Effector CD8-positive, alpha-beta T cell (primary cell): ENCODE data around the gene LINGO1.

ENCODE experiments used
- DNase-seq: peaks from one replicate; lab custom pipeline; 2025; lab: John Stamatoyannopoulos, UW

The LINGO1 gene

DNA sequence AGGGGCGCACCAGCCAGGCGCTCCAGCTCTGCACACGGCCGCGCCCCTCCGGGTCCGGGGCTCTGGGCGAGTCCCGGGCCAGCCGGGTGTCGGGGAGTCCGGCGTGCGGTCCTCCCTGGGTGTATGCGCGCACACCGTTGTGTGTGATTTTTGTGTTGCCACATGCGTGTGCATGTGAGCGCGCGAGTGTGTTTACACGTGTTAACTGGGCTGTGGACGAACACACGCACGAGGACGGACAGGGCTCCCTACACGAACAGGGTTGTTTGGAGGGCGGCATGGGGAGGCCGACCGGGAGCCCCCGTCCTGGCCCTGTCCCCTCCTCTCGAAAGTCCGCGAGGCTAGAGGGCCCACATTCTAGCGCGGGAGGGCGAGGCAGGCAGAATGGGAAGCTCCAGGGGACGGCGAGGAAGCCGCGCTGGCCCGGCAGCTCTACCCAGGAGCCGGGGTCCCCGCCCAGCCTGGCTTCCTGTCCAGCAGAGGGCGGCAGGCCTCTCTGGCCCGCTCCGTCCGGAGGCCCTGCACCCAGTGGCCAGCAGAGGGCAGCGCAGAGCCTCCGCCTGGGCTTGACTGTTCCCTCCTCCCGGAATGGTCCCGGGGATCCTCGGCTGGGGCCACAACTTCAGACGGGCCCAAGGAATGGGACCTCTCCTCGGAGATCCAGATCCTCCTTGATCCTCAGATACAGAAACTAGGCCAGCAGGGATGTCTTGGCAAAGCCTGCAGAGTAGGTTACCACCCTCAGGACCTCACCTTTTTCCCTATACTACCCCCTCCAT is 611 bp upstream of the LINGO1 start:
- DNase-seq: peak; percentile 14

DNA sequence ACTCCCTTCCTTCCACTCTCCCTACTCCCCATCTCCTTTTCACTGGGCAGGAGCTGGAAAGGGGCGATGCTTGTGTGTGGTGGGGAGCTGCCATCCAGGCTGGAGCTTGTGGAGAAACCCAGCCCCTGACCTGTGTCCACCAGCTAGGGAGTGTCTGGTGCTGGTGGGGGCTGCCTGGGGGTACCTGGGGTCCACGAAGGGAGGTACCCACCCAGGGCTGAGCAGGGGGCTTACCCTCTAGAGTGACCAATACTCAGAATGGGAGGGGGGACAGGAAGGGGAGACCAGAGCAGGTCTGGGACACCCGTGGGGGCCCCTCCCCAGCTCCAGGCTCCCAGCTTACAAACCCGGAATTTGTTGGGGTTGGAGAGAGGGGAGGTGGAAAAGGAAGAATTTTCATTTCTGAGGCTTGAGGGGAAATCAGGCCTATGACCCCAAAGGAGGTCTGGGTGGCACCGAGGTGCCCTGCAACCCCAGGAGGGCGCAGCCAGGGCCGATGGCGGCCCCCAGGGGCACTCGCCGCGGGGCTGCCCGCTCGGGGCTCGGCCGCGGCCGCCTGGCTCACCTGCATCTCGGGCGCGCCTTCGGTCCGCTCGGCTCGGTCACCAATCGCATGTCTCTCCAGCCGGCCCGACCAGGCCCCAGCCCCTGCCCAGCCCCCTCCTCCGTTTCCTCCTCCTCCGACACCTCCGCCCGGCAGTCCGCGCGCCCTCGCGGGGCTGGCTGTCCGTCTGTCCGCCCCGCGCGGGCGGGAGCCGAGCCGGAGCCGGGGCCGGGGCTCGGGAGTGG is 773 bp downstream of the LINGO1 start:
- no peak for DNase-seq

DNA sequence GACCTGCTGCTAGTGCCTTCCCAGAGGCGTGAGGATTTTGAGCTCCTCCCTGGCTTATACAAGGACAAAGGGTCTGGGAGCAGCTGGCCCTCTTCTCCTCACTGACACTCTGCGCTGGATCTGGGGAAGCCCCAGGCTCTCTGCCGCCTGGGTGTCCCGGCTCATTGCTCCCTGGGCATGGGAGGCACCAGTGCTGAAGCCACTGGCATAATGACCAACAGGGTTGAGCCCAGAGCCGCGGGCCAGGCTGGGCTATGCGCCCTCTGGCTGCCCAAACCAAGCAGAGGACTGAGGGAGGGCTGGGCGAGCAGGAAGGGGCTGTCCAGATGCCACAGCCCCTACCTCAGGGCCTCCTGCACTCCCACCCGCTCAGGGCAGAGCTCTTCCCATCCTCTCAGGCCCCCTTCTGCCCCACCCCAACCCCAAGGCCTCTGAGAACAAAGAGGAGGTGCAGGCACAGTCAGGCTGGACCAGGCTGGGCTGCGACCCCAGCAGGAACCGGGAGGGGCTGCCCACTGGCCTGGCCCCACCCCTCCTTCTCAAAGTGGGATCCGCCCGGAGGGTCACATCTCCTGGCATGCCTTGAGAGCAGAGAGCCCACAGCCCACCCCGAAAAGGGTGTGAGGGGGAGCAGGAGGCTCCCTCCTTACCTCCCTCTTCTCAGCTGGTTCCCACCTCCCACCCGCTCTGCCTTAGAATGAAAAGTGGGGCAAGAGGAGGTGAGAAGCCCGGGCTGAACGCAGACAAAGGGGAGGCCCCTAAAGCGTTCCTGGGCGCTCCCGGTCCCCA is 1.6 kb downstream of the LINGO1 start:
- no peak for DNase-seq

DNA sequence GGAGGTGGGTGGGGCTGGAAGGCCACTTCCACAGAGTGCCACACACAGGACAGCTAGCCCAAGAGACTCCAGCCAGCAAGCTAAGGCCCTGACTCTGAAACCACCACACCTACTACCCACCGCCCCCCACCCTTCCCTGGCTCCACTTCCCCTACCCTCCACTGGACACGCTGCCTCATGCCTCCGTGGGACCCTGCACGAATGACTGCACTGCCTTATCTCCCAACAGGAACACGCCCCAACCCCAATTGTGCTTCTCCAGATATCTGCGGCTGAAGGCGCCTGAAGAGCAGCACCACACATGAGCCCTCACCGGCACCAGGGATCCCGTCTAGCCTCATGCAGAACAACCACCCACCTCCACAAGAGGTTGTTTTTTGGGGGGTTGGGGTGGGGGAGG is 2.7 kb downstream of the LINGO1 start:
- no peak for DNase-seq

DNA sequence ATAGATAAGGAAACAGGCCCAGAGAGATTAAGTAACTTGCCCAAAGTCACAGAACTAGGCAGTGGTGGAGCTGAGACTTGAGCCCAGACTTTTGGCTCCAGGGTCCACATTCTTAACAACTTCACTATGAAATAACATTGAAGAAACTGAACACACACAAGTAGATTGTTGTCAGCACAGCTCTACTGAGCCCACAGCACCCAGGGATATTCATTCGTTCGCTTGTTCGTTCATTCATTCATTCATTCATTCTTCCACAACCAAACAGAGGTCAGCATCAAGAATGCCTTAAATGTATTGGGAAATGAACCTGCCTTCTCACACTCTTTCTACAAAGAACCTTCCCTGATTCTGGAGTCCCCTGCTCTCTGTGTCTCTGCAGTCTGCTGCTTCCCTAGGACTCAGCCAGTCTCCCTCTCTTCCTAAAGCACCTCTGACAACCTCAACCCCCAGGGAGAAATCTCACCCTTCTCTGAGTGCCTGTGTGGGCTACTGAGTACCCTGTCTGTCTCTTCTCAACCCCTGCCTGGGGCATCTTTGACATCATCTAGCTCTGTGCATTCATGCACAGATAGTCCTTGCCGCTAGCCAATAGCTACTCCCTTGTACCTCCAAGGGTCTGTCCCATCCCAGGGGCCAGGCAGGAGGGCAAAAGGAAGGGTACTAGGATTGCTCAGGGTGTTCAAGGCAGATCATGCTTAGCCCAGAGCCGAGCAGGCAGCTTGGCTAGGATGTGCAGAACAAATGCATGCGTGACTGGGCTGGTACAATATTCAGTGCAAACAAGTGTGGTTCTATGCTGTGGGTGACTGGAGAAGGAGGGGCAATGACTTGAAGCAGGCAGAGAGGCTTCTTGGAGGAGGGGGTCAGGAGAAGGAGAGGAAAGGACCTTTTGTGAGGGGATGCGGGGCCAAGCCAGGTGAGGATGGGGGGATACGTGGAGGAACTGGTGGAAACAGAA is 3.4 kb downstream of the LINGO1 start:
- DNase-seq: no peak

DNA sequence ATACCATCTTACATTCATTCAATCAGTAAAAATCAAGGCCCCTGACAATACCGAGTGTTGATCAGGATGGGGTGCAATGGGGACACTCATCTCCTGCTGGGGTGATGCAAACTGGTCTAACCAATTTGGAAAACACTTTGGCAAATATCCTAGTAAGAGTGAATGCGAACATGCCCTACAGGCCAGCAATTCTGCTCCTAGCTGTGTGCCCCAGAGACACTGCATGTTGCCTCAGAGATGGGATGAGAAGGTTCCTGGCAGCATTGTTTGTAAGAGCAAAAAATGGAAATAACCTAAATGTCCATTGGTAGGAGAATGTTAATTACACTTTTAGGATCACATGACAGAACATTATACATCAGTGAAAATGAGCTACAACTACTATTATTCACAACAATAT is 4.7 kb downstream of the LINGO1 start:
- DNase-seq: no peak

DNA sequence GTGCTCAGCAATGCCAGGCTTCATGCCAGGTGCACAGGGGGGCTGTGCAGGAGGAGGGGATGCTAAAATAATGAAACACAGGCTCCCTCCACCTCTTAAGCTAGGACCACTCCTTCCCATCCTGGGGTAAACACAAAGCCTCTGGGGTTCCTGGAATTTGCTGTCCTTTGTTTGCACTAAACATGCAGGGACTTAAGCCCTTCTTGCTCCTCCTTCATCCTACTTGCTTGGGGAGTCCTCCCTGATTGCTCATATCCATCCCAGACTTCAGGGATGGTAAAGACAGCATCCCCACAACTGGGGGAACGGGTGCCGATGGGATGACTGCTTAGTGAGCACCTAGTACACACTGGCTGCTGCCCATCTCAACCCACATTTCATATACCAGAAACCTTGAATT is 5.1 kb downstream of the LINGO1 start:
- DNase-seq: no peak

DNA sequence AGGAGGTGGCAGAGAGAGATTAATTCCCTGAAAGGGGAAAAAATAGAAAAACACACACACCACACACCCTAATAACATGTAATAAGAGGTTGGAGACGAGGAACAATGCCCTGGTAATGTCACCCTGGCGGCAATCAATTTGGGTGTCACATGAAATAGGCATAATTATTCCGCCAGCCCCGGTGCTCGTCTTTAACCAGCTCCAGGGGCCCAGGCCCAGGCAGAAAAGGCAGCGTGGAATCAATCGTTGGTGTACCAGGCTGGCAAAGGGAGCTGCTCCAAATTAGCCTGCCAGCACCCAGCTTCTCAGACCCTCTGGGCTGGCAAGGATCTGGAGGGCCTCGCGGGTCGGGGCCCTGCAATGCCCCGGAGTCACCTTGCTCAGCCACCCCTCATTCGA is 5.6 kb downstream of the LINGO1 start:
- DNase-seq: no peak

DNA sequence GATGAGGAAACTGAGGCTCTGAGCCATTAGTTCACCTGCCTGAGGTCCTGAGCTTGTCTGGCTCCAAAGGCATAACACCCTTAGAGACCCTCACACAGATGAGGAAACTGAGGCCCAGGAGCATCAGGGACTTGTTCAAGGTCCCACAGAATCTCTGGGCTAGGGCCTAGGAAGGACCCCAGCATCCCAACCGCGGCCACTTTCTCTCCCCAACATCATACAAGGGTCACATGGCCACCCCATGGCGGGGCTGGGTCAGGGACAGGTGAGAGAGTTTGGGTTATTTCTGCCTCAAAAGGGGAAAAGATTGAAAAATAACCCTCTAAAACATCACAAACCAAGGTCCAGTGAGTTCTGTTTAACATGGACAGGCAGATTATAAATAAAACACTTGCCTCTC is 6.7 kb downstream of the LINGO1 start:
- no peak for DNase-seq

DNA sequence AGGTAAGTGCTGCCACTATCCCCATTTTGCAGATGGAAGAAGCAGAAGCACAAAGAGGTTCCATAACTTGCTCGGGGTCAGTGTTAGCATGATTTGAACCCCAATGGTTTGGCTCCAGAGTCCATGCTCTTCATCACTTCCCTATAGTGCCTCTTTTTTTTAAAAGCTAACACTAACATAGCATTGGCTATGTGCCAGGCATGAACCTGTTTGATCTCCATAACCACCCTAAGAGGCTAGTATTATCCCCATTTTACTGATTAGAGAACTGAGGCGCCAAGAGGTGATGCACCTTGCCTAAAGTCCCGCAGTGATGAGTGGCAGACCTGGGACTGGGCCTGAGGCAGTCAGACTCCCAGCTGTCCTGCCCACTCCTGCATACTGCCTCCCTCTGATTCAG is 7.3 kb downstream of the LINGO1 start:
- no peak for DNase-seq

DNA sequence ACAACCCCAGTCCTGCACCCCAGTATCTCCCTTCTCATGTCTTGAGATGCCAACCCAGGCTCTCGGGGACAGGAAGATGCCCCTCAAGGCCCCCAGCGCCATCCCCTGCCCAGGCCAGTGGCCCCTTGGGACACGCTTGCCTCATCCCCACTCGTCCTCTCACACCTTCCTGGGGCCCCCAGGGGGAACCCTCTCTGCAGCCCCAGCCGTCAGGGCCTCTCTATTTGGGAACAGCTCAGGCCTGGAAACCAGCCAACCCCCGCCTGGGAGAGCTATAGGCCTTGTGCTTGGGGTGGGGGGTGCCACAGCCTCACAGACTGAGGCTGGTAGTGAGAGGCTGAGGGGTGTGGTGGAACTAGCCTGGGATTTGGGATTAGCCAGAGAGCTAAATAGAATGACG is 7.8 kb downstream of the LINGO1 start:
- no peak for DNase-seq

DNA sequence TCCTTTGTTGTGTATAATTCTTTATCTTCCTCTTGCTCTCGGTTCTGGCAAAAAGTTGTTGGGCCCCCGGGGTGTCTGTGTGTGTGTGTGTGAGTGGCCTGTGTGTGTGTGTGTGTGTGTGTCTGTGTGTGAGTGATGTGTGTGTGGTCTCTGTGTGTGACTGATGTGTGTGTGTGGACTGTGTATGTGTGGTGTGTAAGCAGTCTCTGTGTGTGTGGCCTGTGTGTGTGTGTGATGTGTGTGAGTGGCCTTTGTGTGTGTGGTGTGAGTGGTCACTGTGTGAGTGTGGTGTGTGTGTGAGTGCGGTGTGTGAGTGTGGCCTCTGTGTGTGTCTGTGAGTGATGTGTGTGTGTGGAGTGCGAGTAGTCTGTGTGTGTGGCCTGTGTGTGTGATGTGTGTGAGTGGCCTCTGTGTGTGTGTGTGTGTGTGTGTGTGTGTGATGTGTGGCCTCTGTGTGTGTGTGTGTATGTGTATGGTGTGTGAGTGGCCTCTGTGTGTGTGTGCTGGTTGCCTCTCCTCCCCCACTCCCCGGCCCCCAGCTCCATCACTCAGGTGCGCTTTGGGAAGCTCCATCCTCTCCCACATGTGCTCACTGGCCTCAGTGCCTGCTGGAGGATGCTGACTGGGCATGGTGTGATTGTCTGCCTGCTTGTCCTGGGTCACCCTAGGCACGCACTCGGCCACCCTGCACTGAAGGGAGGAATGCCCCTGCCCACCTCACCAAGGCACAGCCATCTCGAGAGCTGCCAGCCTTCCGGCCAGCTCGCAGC is 8.8 kb downstream of the LINGO1 start:
- no peak for DNase-seq

DNA sequence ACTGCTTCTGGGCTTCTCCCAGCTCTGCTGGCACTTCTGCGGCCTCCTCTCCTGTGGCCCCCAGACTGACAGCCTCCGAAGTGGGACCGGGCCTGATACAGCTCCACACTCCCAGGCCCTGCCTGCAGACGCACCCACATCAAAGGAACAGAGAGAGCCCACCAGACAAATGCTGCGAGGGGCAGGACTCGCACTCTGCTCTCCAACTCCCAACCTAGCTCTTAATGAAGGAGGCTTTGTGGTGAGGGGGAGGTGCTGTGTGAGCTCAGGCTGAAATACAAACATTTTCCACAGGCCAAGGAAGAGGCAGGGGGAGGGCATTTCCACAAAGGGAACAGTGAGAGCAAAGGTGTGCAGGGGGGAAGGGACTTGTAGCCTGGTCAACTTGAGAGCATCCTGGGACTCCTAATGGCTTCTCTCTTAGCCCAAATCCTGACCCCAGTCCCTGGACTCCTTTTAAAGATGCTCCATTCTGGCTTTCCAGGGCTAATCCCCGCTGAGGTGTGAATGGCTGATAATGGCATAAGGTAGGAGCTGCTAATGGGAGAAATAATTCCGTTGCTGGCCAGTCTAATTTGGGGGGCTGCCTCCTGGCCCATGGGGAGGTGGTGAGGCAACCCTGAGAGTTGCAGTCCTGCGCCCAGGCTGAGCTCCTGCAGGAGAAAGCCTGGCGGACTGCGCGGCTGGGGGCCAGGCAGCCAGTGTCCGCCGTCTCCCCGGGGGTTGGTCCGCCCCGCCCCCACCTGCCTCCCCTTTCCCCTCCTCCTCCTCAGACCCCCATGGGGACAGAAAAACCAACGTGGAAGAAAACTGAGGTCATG is 9.6 kb downstream of the LINGO1 start:
- no peak for DNase-seq

DNA sequence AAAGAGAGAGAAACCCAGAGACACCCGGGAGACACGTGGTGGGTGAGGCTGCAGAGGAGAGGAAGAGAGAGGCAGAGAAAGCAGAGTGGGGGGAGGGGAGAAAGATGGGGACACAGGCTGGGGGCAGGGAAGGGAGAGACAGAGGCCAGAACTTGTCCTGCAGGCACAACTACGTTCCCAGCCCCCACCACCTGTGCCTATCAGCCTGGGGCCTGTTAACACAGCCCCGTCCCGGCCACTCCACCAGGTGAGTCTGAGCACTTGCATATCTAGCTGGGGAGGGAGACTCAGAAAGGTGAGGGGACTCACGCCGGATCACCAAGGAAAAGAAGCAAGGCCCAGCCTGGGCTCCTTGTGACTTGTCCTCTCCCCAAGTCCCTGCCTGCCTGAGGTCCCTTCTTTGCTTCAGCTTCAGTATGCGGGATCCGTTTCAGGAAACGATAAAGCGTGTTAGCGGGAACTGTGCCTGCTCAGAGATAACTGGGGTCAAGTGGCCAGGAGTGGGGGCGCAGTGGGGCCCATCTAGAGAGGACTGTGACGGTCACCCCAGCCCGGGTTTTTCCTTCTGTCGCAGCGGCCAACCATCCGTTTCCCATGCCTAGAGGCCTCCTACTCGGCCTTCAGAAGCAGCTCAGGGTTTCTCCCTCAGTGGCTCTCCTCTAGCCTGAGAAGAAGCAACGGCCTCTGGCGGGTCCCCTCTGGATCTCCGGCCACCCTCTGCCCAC is 10.3 kb downstream of the LINGO1 start:
- DNase-seq: no peak

DNA sequence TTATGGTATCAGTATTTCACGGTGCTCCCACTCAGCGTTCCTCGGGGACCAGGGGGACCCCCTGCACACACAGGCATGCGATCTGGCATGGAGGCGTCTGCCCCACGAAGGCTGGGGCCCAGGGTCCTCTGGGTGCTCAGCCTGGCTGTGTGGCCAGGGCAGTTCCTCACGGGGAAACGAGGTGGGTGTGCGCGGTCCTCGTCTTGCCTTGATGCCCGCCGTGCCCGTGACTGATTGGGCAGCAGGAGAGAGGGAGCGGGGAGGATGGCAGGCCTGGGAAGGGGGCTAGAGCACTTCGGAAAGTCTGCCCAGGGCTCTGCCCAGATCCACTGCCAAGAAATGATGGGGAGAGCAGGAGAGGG is 10.9 kb downstream of the LINGO1 start:
- no peak for DNase-seq

DNA sequence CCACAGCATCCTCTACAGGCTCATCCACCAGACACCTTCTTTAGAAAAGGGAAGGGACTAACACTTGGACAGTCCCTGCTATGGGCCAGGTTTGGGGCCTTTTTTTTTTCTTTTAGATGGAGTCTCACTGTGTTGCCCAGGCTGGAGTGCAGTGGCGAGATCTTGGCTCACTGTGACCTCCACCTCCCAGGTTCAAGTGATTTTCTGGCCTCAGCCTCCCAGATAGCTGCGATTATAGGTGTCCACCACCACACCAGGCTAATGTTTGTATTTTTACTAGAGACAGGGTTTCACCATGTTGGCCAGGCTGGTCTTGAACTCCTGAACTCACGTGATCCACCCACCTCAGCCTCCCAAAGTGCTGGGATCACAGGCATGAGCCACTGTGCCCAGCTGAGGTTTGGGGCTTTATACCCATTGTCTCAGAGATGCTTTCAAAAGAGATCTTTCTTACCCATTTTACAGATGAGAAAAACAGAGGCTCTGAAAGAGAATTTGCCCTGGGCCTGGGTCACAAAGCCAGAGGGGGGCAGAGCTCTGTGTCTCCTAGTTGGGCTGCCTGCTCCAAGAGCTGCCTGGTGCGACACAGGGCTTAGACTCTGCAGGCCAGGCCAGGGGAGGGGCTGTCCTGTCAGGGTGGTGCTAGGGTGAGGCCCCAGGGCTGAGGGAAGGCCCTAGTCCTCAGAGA is 11.6 kb downstream of the LINGO1 start:
- no peak for DNase-seq

DNA sequence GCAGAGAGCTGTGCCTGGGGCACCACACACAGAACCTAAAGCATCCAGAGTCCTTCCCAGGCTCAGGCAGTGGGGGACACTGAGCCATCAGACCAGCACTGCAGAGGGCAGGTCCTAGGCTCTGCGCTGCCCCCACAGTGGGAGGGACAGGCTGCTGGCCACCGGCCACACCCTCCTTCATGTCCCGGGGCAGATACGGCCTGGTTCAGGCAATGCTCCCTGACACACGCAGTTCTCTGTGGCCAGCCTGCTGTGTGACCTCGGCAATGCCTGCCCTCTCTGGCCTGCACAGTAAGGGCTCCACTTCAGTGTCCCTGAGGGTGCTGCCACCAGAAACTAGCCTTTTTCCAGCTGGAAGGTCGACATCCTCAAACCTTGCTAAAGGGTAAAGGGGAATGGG is 12.4 kb downstream of the LINGO1 start:
- no peak for DNase-seq

DNA sequence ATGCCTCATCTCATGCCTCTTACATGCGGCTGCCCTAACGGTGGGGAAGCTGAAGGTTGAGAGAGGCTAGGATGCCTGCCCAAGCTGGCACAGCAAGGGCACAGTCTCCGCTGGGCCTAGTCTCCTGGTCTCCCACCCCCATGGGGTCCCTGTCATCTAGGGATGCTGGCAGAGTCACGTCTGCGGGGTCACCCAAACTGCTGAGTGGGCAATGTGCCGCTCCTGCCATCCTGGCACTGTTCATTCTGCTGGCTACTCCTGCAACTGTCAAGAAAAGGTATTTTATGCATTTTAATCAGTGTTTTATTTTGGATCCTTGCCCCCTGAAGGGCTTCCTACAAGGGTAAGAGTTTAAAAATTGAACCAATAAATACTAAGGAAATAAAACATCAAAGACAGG is 12.8 kb downstream of the LINGO1 start:
- DNase-seq: no peak
